HepG2 (cell line): Measurements from ENCODE around the gene NPB. TPM values are rescaled to one million over a fixed set of nuclear protein-coding genes. Genes with fewer than 3 reads are reported as not detected.

ENCODE experiments used
- AKNA ChIP-seq: sonication (generic); formaldehyde crosslinking; IDR thresholded peaks from 2 replicates; pipeline ENCODE4 v1.4.0; 2020; ENCODE audit warnings: missing genetic modification reagents, borderline replicate concordance
- ARID2 ChIP-seq: sonication (generic); formaldehyde crosslinking; IDR thresholded peaks from 2 replicates; pipeline ENCODE4 v1.8.1; 2022; ENCODE audit warnings: mild to moderate bottlenecking, missing genetic modification reagents, borderline replicate concordance
- BHLHE40 ChIP-seq: IDR thresholded peaks from 2 replicates; pipeline ENCODE4 v1.6.1; 2011; ENCODE audit warnings: low read length, improper control_type of control experiment
- FOXA1 ChIP-seq, 2 experiments: fragments of 450-650 bp in 1 of 2; sonication (generic) in 1 of 2; formaldehyde crosslinking in 1 of 2; IDR thresholded peaks; 2 replicates each; pipeline versions ENCODE4 v1.4.0 to v1.6.1; 2016 to 2020; ENCODE audit warnings: missing genetic modification reagents in 1 of 2
- GABPA ChIP-seq, 2 experiments: IDR thresholded peaks; 2 replicates each; pipeline ENCODE4 v1.6.1; 2011 to 2016; ENCODE audit warnings: low read depth in 2 of 2, low read length in 1 of 2, missing biosample characterization in 1 of 2, missing genetic modification characterization in 1 of 2
- MLX ChIP-seq: IDR thresholded peaks from 2 replicates; pipeline ENCODE4 v1.6.1; 2016
- PBX2 ChIP-seq: IDR thresholded peaks from 2 replicates; pipeline ENCODE4 v1.6.1; 2016; ENCODE audit warnings: control low read depth
- SP1 ChIP-seq, 2 experiments: fragments of 450-650 bp in 1 of 2; sonication (generic) in 1 of 2; formaldehyde crosslinking in 1 of 2; IDR thresholded peaks; 2 replicates each; pipeline versions ENCODE4 v1.4.0 to v1.6.1; 2016 to 2020; ENCODE audit warnings: missing genetic modification reagents in 1 of 2
- WIZ ChIP-seq: sonication (generic); formaldehyde crosslinking; IDR thresholded peaks from 2 replicates; pipeline ENCODE4 v1.5.1; 2020; ENCODE audit warnings: mild to moderate bottlenecking, missing genetic modification reagents
- ZIK1 ChIP-seq: sonication (generic); formaldehyde crosslinking; IDR thresholded peaks from 2 replicates; pipeline ENCODE4 v1.5.0; 2020; ENCODE audit warnings: mild to moderate bottlenecking, low read depth, missing genetic modification reagents, borderline replicate concordance
- ZMAT3 ChIP-seq: sonication (generic); formaldehyde crosslinking; conservative IDR thresholded peaks from 2 replicates; pipeline ENCODE4 v1.7.0; 2021; ENCODE audit warnings: missing genetic modification reagents
- ZNF101 ChIP-seq: sonication (generic); formaldehyde crosslinking; IDR thresholded peaks from 2 replicates; pipeline ENCODE4 v1.4.0; 2020; ENCODE audit warnings: mild to moderate bottlenecking, low read depth, missing genetic modification reagents, borderline replicate concordance
- ZNF160 ChIP-seq: sonication (generic); formaldehyde crosslinking; IDR thresholded peaks from 2 replicates; pipeline ENCODE4 v1.8.0; 2022; ENCODE audit warnings: mild to moderate bottlenecking, inconsistent platforms, missing genetic modification reagents
- ZNF484 ChIP-seq: sonication (generic); formaldehyde crosslinking; IDR thresholded peaks from 2 replicates; pipeline ENCODE4 v1.5.1; 2020; ENCODE audit warnings: mild to moderate bottlenecking, low read depth, missing genetic modification reagents, borderline replicate concordance
- ZNF558 ChIP-seq: sonication (generic); formaldehyde crosslinking; IDR thresholded peaks from 2 replicates; pipeline ENCODE4 v1.9.0; 2022; ENCODE audit warnings: mild to moderate bottlenecking, missing genetic modification reagents, borderline replicate concordance
- ZSCAN9 ChIP-seq: IDR thresholded peaks from 2 replicates; pipeline ENCODE4 v1.6.1; 2016; ENCODE audit warnings: borderline replicate concordance
- polyA plus RNA-seq, 8 experiments: library from polyadenylated mRNA; depleted of rRNA in 3 of 8; stranded (reverse) in 7 of 8; unstranded in 1 of 8; fragments of >200 nt; fragmentation: Illumina TruSeq in 4 of 8; extraction: Trizol in 4 of 8; gene quantifications; 2 replicates each; pipeline versions ENCODE4 v1.2.1 to v1.2.3, GENCODE V29; 2011 to 2016; ENCODE audit warnings: low read depth in 4 of 8, missing spikeins in 1 of 8, mixed read lengths in 1 of 8; ENCODE audit not compliant: insufficient read depth in 1 of 8
- total RNA-seq, 5 experiments: library from RNA; depleted of rRNA; stranded (reverse); fragments of >200 nt; fragmentation: Illumina TruSeq; extraction: Trizol; gene quantifications; 2 replicates each; pipeline ENCODE4 v1.2.3, GENCODE V29; 2016; ENCODE audit warnings: low read depth in 1 of 5
- TF ChIP-seq, protein P1 (sequence below): sonication (generic); formaldehyde crosslinking; conservative IDR thresholded peaks from 2 replicates; pipeline ENCODE4 v1.8.0; 2022; ENCODE audit warnings: missing genetic modification reagents
- TF ChIP-seq, protein P2 (sequence below): sonication (generic); formaldehyde crosslinking; IDR thresholded peaks from 2 replicates; pipeline ENCODE4 v1.8.1; 2023; ENCODE audit warnings: missing genetic modification reagents, inconsistent platforms, borderline replicate concordance

NPB gene
- total and polyA plus RNA-seq, 2 of the 13 experiments (the other 11 are each of a cell fraction or from before 2014, with no cell fraction given), result 0.11 to 0.93 TPM

- TF ChIP-seq, protein P1, sequence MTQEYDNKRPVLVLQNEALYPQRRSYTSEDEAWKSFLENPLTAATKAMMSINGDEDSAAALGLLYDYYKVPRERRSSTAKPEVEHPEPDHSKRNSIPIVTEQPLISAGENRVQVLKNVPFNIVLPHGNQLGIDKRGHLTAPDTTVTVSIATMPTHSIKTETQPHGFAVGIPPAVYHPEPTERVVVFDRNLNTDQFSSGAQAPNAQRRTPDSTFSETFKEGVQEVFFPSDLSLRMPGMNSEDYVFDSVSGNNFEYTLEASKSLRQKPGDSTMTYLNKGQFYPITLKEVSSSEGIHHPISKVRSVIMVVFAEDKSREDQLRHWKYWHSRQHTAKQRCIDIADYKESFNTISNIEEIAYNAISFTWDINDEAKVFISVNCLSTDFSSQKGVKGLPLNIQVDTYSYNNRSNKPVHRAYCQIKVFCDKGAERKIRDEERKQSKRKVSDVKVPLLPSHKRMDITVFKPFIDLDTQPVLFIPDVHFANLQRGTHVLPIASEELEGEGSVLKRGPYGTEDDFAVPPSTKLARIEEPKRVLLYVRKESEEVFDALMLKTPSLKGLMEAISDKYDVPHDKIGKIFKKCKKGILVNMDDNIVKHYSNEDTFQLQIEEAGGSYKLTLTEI, result no peak
- TF ChIP-seq ZNF484 (CRISPR knock-in tag), result no peak
- TF ChIP-seq ZSCAN9 (CRISPR knock-in tag), result peak; percentile 81; the same call in 1 of the 2 replicates
- TF ChIP-seq ZNF101 (CRISPR knock-in tag), result no peak
- peak; percentile 56 for TF ChIP-seq SP1 (IDR thresholded peaks at IDR 0.05)
- peak; percentile 94 for TF ChIP-seq SP1 (CRISPR knock-in tag; IDR thresholded peaks at IDR 0.05)
- no peak for TF ChIP-seq PBX2
- TF ChIP-seq GABPA (IDR thresholded peaks at IDR 0.05; ENCODE audit: low read depth, low read length), result no peak
- TF ChIP-seq GABPA (CRISPR knock-in tag; IDR thresholded peaks at IDR 0.05; ENCODE audit: low read depth), result peak; percentile 94
- TF ChIP-seq MLX (CRISPR knock-in tag), result peak; percentile 68
- TF ChIP-seq ARID2, result no peak; the same call in 1 of the 2 replicates
- TF ChIP-seq ZNF160 (CRISPR knock-in tag), result no peak; the same call in none of the 2 replicates
- TF ChIP-seq FOXA1 (IDR thresholded peaks at IDR 0.05), result no peak
- peak; percentile 35; the same call in 1 of the 2 replicates for TF ChIP-seq FOXA1 (CRISPR knock-in tag; IDR thresholded peaks at IDR 0.05)
- peak; percentile 70 for TF ChIP-seq ZIK1 (CRISPR knock-in tag)
- TF ChIP-seq WIZ, result peak; percentile 83
- TF ChIP-seq, protein P2, sequence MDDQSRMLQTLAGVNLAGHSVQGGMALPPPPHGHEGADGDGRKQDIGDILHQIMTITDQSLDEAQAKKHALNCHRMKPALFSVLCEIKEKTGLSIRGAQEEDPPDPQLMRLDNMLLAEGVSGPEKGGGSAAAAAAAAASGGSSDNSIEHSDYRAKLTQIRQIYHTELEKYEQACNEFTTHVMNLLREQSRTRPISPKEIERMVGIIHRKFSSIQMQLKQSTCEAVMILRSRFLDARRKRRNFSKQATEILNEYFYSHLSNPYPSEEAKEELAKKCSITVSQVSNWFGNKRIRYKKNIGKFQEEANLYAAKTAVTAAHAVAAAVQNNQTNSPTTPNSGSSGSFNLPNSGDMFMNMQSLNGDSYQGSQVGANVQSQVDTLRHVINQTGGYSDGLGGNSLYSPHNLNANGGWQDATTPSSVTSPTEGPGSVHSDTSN (CRISPR knock-in tag), result no peak
- peak; percentile 85 for TF ChIP-seq BHLHE40
- TF ChIP-seq ZMAT3, result peak; percentile 82
- no peak; the same call in 1 of the 2 replicates for TF ChIP-seq ZNF558 (CRISPR knock-in tag)
- no peak for TF ChIP-seq AKNA (CRISPR knock-in tag)
Measured at GRCh38 chr17:81860756-81861568, 41.1 kb upstream of the NPB start (continued).
